HepG2 (cell line): Measurements from ENCODE around the gene LGALS8.

Experiments used
- FOXK1 ChIP-seq: sonication (generic); formaldehyde crosslinking; IDR thresholded peaks from 2 replicates; pipeline ENCODE4 v1.4.0; 2020; ENCODE audit warnings: low read depth, missing genetic modification reagents, borderline replicate concordance
- HNRNPH1 ChIP-seq: fragments of 200-400 bp; formaldehyde crosslinking; optimal IDR thresholded peaks from 2 replicates; pipeline ENCODE3; 2017; ENCODE audit warnings: mild to moderate bottlenecking, low read depth, low read length
- SP2 ChIP-seq: sonication (generic); formaldehyde crosslinking; IDR thresholded peaks from 2 replicates; pipeline ENCODE4 v1.5.1; 2020; ENCODE audit warnings: mild to moderate bottlenecking, missing genetic modification reagents
- ZNF577 ChIP-seq: sonication (generic); formaldehyde crosslinking; IDR thresholded peaks from 2 replicates; pipeline ENCODE4 v1.4.0; 2020; ENCODE audit warnings: mild to moderate bottlenecking, low read depth, missing genetic modification reagents, borderline replicate concordance
- TF ChIP-seq, protein P1 (sequence below): IDR thresholded peaks from 2 replicates; pipeline ENCODE4 v1.6.1; 2016
- TF ChIP-seq, protein P2 (sequence below): sonication (generic); formaldehyde crosslinking; IDR thresholded peaks from 2 replicates; pipeline ENCODE4 v1.4.0; 2020; ENCODE audit warnings: missing genetic modification reagents
- TF ChIP-seq, protein P3 (sequence below): sonication (generic); formaldehyde crosslinking; IDR thresholded peaks from 2 replicates; pipeline ENCODE4 v1.4.0; 2020; ENCODE audit warnings: missing genetic modification reagents, borderline replicate concordance

DNA sequence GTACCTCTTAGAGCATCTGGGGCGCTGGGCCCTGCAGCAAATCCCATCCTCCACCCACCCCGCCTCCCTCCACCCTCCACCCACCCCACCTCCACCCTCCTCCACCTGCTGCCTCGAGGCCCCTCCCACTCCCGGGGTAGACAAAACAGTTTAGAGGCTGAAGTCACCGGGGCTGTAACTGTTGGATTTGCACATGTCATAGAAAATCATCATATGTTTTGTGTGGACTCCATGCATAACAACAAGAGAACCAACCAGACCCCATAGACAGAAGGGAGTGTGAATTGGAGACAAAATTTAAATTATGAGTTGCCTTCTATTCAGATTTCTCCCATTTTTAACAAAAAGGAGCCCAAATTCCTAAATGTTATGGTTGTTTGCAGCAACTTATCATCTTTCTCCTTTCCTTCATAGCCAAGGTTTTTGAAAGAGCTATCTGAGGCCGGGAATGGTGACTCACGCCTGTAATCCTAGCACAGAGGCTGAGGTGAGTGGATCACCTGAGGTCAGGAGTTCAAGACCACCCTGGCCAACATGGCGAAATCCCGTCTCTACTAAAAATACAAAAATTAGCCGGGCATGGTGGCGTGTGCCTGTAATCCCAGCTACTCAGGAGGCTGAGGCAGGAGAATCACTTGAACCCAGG is 28.2 kb upstream of the LGALS8 start:
- TF ChIP-seq FOXK1 = no peak
- TF ChIP-seq HNRNPH1 = no peak
- TF ChIP-seq ZNF577 (CRISPR knock-in tag) = no peak
- TF ChIP-seq SP2 (CRISPR knock-in tag) = no peak
- TF ChIP-seq, protein P1, sequence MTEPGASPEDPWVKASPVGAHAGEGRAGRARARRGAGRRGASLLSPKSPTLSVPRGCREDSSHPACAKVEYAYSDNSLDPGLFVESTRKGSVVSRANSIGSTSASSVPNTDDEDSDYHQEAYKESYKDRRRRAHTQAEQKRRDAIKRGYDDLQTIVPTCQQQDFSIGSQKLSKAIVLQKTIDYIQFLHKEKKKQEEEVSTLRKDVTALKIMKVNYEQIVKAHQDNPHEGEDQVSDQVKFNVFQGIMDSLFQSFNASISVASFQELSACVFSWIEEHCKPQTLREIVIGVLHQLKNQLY (CRISPR knock-in tag) = no peak
- TF ChIP-seq, protein P2, sequence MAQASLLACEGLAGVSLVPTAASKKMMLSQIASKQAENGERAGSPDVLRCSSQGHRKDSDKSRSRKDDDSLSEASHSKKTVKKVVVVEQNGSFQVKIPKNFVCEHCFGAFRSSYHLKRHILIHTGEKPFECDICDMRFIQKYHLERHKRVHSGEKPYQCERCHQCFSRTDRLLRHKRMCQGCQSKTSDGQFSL = no peak
- TF ChIP-seq, protein P3, sequence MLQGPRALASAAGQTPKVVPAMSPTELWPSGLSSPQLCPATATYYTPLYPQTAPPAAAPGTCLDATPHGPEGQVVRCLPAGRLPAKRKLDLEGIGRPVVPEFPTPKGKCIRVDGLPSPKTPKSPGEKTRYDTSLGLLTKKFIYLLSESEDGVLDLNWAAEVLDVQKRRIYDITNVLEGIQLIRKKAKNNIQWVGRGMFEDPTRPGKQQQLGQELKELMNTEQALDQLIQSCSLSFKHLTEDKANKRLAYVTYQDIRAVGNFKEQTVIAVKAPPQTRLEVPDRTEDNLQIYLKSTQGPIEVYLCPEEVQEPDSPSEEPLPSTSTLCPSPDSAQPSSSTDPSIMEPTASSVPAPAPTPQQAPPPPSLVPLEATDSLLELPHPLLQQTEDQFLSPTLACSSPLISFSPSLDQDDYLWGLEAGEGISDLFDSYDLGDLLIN = no peak
